Peyer's patch (tissue), 4 donors: Measurements from ENCODE around the gene RNPC3. TPM values are rescaled to one million over a fixed set of nuclear protein-coding genes. Genes with fewer than 3 reads are reported as not detected.
"Not testable (repeated sequence)": the region's sequence is repeated elsewhere in the genome, so short reads cannot be mapped to it uniquely, and the experiment has no call there.

Experiments used
- DNase-seq, 3 donors: peaks; one replicate each; pipeline ENCODE4 v3.0.0-alpha.2; 2017 to 2019
- H3K27ac ChIP-seq, 4 donors: fragments of 200-600 bp; sonication (generic); one replicate each; pipeline ENCODE4 v1.5.1; 2016 to 2019
- H3K27me3 ChIP-seq, 2 donors: fragments of 200-600 bp; sonication (generic); one replicate each; pipeline ENCODE4 v1.5.1; 2019
- H3K36me3 ChIP-seq, 3 donors: fragments of 200-600 bp; sonication (generic); one replicate each; pipeline ENCODE4 v1.5.1; 2016 to 2019
- H3K4me1 ChIP-seq, 4 donors: fragments of 200-600 bp; sonication (generic); one replicate each; pipeline ENCODE4 v1.5.1; 2016 to 2019
- H3K4me3 ChIP-seq, 4 donors: fragments of 200-600 bp; sonication (generic); 1 replicate in 3 of 4; 2 replicates in 1 of 4; pipeline ENCODE4 v1.5.1; 2016 to 2019; ENCODE audit warnings: mild to moderate bottlenecking in 1 of 4
- H3K9me3 ChIP-seq, 4 donors: fragments of 200-600 bp; sonication (generic); one replicate each; pipeline ENCODE4 v1.5.1; 2016 to 2019; ENCODE audit warnings: mild to moderate bottlenecking in 1 of 4
- CTCF ChIP-seq, 6 experiments: fragments of 450-650 bp in 4 of 6; fragments of 200-600 bp in 2 of 6; sonication (generic) in 1 of 6; IDR thresholded peaks; one replicate each; pipeline ENCODE4 v1.5.1; 2017 to 2019; ENCODE audit warnings: antibody characterized with exemption in 6 of 6, mild to moderate bottlenecking in 3 of 6, moderate library complexity in 1 of 6
- POLR2A ChIP-seq, 2 donors: fragments of 450-650 bp; IDR thresholded peaks; one replicate each; pipeline ENCODE4 v1.5.1; 2017; ENCODE audit warnings: antibody characterized with exemption in 2 of 2, mild to moderate bottlenecking in 2 of 2, moderate library complexity in 2 of 2
- total RNA-seq, 4 donors: library from RNA; depleted of rRNA; stranded (reverse); fragments of >200 nt; gene quantifications; one replicate each; pipeline ENCODE4 v1.1.0, GENCODE V29; 2016

Gene RNPC3
- total RNA-seq, 4 donors from 2014 or later = 49.0 to 158 (median 73.4) TPM

- Histone ChIP-seq H3K4me3 (no peak overlapping the region), H3K27ac (no peak overlapping the region), H3K36me3 (no peaks in the 10 kb centered on the region), H3K27me3 (no peaks in the 10 kb centered on the region), H3K9me3 (peaks cover 0 to 8% (median 0%) of the 10 kb centered on the region in 4 donors), H3K4me1 (no peaks in the 10 kb centered on the region)
- TF ChIP-seq POLR2A (IDR thresholded peaks at IDR 0.05) (no peak), CTCF (IDR thresholded peaks at IDR 0.05) (no peak)
- DNase-seq = no peak
Measured at GRCh38 chr1:103583887-103584286, 58.4 kb downstream of the RNPC3 start.

GRCh38 chr1:103584537-103584936 lies 59.0 kb downstream of the RNPC3 start:
- Histone ChIP-seq H3K36me3 (no peaks in the 10 kb centered on the region), H3K27ac (no peak overlapping the region)

GRCh38 chr1:103602740-103603139 lies 77.2 kb downstream of the RNPC3 start:
- not testable (repeated sequence) for DNase-seq, H3K4me3 ChIP-seq, H3K4me1 ChIP-seq, H3K27me3 ChIP-seq, H3K36me3 ChIP-seq, H3K27ac ChIP-seq, H3K9me3 ChIP-seq

More at GRCh38 chr1:103584537-103584936, 59.0 kb downstream of the RNPC3 start:
- TF ChIP-seq POLR2A (IDR thresholded peaks at IDR 0.05) (no peak), CTCF (IDR thresholded peaks at IDR 0.05) (no peak)
- Histone ChIP-seq H3K4me3 (no peak overlapping the region), H3K9me3 (peaks cover 0 to 8% (median 0%) of the 10 kb centered on the region in 4 donors), H3K27me3 (no peaks in the 10 kb centered on the region), H3K4me1 (no peaks in the 10 kb centered on the region)
- no peak for DNase-seq

Other genes with a start within 250 kb of the RNPC3 start
- gene AMY2B, start 45.9 kb downstream of the RNPC3 start, total RNA-seq = 10 to 100 TPM; 20.3 to 46.4 (median 28.4) TPM
- 1 to 10 TPM in 1 of 4 donors, not detected in 3; 1.1 TPM for gene AMY2A, start 91.7 kb downstream of the RNPC3 start, total RNA-seq
- gene AMY1A, start 130.1 kb downstream of the RNPC3 start, total RNA-seq = not detected
- gene AMY1B, start 170.5 kb downstream of the RNPC3 start, total RNA-seq = not detected
- gene AMY1C, start 224.2 kb downstream of the RNPC3 start, total RNA-seq = not detected